ENCODE results near the gene DDX41.

Gene DDX41

GRCh38 chr5:177483042-177483441 is 33.7 kb downstream of the DDX41 start:
- DNase-seq = no peak

GRCh38 chr5:177482359-177482795 is 34.4 kb downstream of the DDX41 start:
- no peak for DNase-seq

GRCh38 chr5:177479774-177480173 is 37.0 kb downstream of the DDX41 start:
- DNase-seq = no peak

GRCh38 chr5:177478711-177479646 is 37.8 kb downstream of the DDX41 start:
- DNase-seq = peak; percentile 52

- DNase-seq = no peak
These were observed 38.9 kb downstream of the DDX41 start for GRCh38 chr5:177477701-177478477.

GRCh38 chr5:177476531-177477233 is 40.1 kb downstream of the DDX41 start:
- no peak for DNase-seq

- DNase-seq = no peak
These were observed 41.0 kb downstream of the DDX41 start for GRCh38 chr5:177475563-177476427.

- no peak for DNase-seq
These were observed 41.8 kb downstream of the DDX41 start for GRCh38 chr5:177474846-177475562.

- no peak for DNase-seq
These were observed 42.7 kb downstream of the DDX41 start for GRCh38 chr5:177474002-177474476.

GRCh38 chr5:177473443-177474001 is 43.2 kb downstream of the DDX41 start, which contains the start of gene DBN1:
Gene DBN1, minus strand, starts transcription at chr5:177473634. Its CDS starts 113 bp downstream, at chr5:177473521.
- no peak for DNase-seq

- DNase-seq = peak; percentile 44
These were observed 44.0 kb downstream of the DDX41 start for GRCh38 chr5:177472460-177473442.

GRCh38 chr5:177471610-177472356 is 45.0 kb downstream of the DDX41 start:
- no peak for DNase-seq

- DNase-seq = no peak
These were observed 45.8 kb downstream of the DDX41 start for GRCh38 chr5:177470759-177471536.

- no peak for DNase-seq
These were observed 46.8 kb downstream of the DDX41 start for GRCh38 chr5:177469750-177470525.

GRCh38 chr5:177468685-177469628 is 47.8 kb downstream of the DDX41 start:
- DNase-seq = no peak

GRCh38 chr5:177468329-177468684 is 48.5 kb downstream of the DDX41 start:
- DNase-seq = no peak

All from activated CD4-positive, alpha-beta T cell treated with anti-CD3 and anti-CD28 coated beads, Interleukin-2, Interleukin-6, amounts not matched to agents 100 ng/mL and 50 ng/mL, durations not matched to agents 16 hours and 8 hours (primary cell).